Medulla oblongata (tissue), 1 donor: Measurements from ENCODE around the gene GPR161.

Source experiments
- DNase-seq: peaks from one replicate; pipeline ENCODE4 v3.0.0-alpha.2; 2015; ENCODE audit errors: extremely low spot score

The GPR161 gene

GRCh38 chr1:168146626-168147025 is 9.9 kb upstream of the GPR161 start:
- DNase-seq = no peak

- no peak for DNase-seq
These were observed 9.4 kb upstream of the GPR161 start for GRCh38 chr1:168146160-168146539.

DNA sequence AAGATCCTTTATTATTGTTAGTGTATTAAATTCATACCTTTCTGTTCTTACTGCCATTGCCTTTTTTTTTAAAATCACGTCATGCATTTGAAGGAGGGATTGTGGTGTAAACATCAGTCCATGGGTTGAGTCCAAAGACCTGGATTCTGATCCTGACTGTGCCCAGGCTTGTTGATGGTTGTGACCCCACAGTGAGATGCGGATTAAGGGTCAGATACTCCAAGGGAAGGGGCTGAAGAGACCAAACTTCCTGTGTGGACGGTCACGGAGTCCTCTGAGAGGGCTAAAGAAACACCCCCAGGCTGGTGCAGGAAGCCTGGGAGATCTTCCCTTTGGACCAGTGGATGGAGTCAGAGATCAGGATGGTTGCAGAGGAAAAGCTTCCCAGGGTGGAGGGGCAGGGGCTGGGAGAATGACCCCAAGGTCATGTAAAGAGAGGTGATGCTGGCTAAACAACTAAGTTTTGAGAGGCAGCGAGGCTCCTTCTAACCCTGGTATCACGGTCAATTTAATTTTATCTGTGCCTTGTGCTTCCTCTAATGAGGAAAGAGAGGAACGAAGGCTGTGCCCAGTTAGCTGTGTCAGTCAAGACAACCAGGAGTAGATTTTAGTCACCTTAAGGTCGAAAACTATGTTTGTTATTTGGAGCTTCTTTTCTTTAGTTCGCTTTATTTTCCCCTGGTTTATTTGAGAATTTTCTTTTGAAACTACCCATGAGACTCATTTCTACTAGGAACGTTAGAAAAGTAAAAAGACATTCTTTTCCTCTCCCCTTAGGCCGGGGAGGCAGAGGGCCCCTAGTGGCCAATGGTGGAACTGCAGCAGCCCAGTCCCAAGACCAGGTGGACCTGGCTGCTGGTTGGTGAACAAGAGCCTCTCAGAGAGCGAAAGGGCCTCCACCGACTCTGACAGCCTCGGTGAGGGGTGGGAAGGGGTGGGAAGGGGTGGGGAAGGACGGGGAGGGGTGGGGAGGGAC is 8.7 kb upstream of the GPR161 start:
- DNase-seq = peak; percentile 89

DNA sequence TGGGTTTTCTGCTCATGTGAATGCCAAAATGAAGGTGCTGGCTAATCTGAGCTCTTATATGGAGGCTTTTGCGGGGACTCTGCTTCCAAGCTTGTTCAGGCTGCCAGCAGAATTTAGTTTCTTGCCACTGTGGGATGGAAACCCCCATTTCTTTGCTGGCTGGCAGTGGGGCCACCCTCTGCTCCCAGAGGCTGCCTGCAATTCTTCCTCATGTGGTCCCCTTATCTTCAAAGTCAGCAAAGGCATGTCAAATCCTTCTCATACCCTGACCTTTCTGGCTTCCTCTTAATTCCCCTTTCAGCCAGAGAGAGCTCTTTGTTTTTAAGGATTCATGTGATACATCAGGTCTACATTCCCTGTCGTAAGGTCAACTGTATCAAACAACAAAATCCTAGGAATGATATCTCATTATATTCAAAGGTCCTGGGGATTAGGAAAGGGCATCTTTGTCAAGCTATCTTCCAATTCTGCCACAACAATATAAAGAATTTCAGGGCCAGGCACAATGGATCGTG is 5.2 kb upstream of the GPR161 start:
- DNase-seq = no peak

DNA sequence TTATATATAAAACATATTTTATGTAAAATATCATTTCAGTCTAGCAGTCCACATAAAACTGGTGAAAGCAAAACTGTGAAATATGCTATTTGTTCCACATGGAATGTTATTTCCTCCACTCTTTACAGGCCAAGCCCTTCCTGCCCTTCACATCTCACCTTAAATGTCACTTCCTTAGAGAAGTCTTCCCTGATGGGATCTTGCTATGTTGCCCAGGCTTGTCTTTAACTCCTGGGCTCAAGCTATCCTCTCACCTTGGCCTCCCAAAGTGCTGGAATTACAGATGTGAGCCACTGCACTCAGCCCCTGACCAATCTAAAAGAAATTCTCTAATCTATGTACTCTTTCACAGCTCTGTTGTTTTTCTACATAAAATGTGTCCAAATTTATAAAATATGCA is 2.3 kb upstream of the GPR161 start:
- no peak for DNase-seq

- DNase-seq = no peak
These were observed 1.4 kb upstream of the GPR161 start for GRCh38 chr1:168138134-168138533.

GRCh38 chr1:168137515-168137821 is 738 bp upstream of the GPR161 start:
- DNase-seq = peak; percentile 35

GRCh38 chr1:168135921-168136708 is 615 bp downstream of the GPR161 start:
- DNase-seq = no peak

- DNase-seq = no peak
These were observed 1.4 kb downstream of the GPR161 start for GRCh38 chr1:168135116-168135920.

DNA sequence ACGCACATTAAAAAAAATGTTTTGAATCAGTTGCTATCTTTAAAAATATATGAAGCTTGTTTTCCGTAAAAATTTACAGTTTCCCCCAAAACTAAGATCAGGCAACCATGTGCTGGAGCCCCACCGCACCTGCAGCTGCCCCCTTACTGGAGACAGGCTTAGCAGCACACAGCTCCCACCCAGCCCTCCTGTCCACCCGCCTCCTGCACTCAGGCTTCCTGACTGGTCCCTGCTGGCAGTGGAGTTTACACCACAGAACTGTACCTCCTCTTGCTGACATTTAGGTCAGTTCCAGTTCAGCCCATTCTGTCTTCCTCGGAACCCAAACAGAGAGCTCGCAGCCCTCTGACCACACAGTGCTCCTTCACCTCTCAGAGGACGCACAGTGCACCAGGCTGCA is 2.1 kb downstream of the GPR161 start:
- no peak for DNase-seq

- DNase-seq = no peak
These were observed 2.6 kb downstream of the GPR161 start for GRCh38 chr1:168134132-168134531.

GRCh38 chr1:168129933-168130332 is 6.8 kb downstream of the GPR161 start:
- no peak for DNase-seq

DNA sequence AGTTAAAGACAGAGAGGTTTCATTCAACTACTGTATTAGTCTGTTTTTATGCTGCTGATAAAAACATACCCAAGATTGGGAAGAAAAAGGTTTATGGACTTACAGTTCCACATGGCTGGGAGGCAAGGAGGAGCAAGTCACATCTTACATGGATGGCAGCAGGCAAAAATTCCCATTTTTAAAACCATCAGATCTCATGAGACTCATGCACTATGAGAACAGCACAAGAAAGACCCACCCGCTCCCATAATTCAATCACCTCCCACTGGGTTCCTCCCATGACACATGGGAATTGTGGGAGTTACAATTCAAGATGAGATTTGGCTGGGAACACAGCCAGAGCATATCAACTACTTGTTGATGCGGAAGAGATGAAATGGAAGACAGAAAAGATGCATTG is 9.2 kb downstream of the GPR161 start:
- DNase-seq = no peak

DNA sequence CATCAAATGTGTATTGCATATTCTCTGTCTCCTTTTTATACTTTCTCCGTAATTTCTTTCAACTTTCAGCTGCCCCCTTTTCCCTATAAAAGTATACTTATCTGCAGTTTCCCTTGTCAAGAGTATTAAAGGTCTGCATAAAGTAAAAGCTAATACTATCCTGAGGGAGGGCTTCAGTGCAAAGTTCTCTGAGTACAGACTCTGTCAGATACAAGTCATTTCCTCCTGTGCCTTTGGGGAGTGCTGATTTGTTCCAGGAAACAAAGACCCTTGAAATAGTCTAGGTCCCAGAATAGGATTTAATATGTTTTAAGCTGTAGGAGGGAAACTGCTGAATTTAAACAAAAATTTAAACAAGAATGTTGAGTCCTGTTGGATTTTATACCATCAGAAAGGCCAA is 11.7 kb downstream of the GPR161 start:
- DNase-seq = no peak

GRCh38 chr1:168121401-168122011 is 15.2 kb downstream of the GPR161 start:
- peak; percentile 29 for DNase-seq

GRCh38 chr1:168119750-168120149 is 17.0 kb downstream of the GPR161 start:
- no peak for DNase-seq

DNA sequence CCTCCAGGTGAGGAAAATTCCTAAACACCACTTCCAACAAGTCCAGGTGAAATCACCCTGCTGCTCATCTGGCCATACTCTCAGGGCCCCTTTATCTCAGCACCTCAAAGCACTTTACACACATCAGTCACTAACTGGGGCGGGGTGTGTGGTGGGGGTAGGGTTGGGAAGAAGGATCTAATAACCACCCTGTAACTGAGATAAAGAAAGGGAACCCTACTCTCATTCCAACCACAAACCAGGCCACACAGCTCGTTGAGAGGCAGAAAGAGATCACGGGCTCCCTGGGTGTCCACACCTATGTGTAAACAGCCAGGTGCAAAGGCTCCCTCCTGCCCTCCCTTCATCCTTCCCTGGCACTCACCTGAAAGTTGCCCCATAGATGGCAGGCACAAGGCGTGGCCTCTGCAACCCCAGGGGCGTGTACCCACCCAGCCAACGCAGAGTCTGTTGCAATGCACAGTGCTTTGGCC is 20.4 kb downstream of the GPR161 start:
- no peak for DNase-seq

GRCh38 chr1:168114845-168115244 is 21.9 kb downstream of the GPR161 start:
- DNase-seq = no peak

- DNase-seq = peak; percentile 36
These were observed 23.9 kb downstream of the GPR161 start for GRCh38 chr1:168112673-168113305.

DNA sequence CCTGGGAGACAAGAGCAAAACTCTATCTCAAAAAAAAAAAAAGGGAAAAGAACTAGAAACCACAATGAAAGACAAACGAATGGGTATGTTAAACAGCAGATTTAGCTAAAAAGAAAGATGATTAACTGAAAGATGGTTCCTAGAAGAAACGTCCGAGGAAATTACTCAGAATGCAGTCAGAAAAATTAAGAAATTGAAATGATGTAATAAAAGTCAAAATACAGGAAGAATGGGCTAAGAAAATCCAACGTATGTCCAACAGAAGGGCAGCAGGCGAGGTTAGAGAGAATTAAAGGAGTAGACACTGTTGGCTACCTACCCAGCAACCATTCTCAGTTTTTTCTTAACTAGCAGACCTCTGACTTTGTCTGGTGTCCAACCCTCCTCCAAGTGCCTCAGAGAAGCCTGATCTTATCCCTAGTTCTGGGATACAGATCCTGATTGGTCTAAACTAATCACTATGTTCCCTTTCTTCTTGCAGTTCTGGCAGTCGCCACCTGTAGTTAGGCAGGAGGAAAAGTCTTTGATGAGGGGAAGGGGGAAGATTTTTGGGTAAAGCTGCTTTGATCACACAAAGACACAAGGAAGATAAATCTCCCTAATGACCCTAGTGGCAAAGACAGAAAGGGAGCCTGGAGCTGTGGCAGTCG is 25.7 kb downstream of the GPR161 start:
- DNase-seq = no peak
